Body of pancreas (tissue), 4 donors: ENCODE results near the gene TCIRG1.

Experiments
- CTCF ChIP-seq, 7 experiments: fragments of 450-650 bp in 4 of 7; fragments of 200-600 bp in 3 of 7; sonication (generic) in 3 of 7; IDR thresholded peaks; one replicate each; pipeline ENCODE4 v1.5.1; 2016 to 2019; ENCODE audit warnings: antibody characterized with exemption in 7 of 7
- POLR2A ChIP-seq, 3 donors: fragments of 450-650 bp; IDR thresholded peaks; one replicate each; pipeline ENCODE4 v1.6.1; 2016; ENCODE audit warnings: antibody characterized with exemption in 3 of 3, mild to moderate bottlenecking in 2 of 3

DNA sequence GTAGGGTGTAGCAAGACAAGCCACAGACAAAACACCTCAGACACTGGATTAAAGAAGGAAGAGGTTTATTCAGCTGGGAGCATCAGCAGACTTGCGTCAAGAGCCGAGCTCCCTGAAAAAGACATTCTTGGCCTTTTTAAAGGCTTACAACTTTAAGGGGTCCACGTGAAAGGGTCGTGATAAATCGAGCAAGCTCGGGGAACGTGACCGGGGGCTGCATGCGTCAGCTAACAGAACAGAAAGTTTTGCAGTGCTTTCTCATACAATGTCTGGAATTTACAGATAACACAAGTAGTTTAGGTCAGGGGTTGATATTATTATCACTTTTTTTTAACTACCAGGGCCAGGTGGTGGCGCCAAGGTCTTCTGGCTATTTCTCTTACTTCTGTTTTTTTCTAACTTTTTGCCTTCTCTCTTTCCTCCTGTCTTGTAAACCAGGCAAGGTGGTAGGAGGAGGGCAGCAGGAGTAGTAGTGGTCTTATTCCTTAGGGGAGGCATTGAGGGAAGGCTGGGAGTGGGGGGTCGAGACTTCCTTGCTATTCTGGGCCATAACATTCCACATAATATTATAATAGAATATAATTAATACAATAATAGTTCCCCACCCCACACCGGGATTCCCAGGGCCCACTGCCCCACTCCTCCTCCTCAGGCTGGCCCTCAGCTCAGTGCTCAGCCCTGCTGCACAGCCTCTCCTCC, 29.3 kb upstream of the TCIRG1 start:
- TF ChIP-seq CTCF (IDR thresholded peaks at IDR 0.05) (peak in 5 of 7 experiments; percentile 15 to 50 (median 39)), POLR2A (IDR thresholded peaks at IDR 0.05) (no peak)
